ENCODE data around the gene ARGFX.

The ARGFX gene

DNA sequence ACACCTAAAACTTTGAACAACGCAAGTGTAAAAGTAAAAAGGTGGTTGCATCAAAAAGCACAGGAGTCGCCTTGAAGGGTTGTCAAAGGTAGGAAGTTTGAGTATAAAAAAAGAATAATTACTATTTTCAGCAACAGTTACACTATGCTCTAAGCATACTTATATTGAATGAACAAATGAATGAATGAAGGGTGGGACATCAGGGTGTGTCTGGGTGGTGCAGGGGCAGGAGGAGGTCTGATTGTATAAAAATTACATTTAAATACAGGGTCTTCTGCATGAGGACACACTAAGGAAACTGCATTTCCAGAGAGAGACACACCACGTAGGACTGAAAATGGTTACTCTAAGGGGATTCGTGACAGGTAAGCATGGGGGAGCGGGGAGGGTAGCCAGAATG, at the start of gene ARGFX:
Gene ARGFX (plus strand): TSS at position 301 of the 400 bp plus-strand sequence. CDS start 2,765 bp downstream, outside the sequence.
- no peak within 1 kb of the TSS for H3K4me3 ChIP-seq
- H3K4me1 ChIP-seq, result no peaks in the 10 kb centered on the region
- no peaks in the 10 kb centered on the region for H4K20me1 ChIP-seq
- no peak within 1 kb of the TSS for H3K27ac ChIP-seq
- no peaks in the 10 kb centered on the region for H3K36me3 ChIP-seq
- no peak within 1 kb of the TSS for H3K9ac ChIP-seq
- no peak within 1 kb of the TSS for H3K4me2 ChIP-seq
- H3K27me3 ChIP-seq, result no peaks in the 10 kb centered on the region
- TF ChIP-seq Cebpa-rat (IDR thresholded peaks at IDR 0.05), result no peak
- H3K9me3 ChIP-seq (replicated peaks in 1 of 11), result no peaks in the 10 kb centered on the region

DNA sequence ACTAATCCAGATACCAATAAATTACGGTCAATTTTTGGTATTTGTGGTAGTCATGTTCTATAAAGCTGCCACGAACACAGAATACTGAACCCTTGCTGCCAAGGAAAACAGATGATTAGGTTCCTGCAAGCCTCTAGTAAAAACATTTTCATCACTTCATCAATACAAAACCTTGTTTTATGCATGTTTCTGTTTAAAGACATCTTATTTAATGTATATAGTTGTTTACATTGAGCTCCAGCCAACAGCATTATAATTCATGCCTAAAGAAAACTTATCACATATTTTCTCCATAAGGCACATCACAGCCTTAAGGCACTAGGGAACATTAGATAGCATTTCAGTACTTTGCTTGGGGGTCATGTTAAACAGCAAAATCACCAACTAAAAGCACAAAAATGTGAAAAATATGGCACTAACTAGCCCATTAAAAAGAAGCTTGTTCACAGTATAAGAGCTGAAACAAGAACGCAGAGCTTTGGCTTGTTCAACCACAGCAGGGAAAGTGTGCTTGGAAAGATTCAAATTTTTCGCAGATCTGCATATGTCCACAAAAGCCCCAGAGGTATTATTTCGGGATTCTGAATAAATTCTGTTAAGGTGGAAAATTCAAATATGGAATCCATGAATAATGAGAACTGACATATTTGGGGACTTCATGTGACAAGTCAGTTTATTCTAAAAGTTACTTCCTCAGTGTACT, 49.6 kb upstream of the ARGFX start:
- Histone ChIP-seq H3K9ac (no peak overlapping the region), H4K20me1 (peaks cover 0 to 8% (median 0%) of the 10 kb centered on the region in 11 experiments; a peak in 1 of 22 replicates), H3K4me3 (no peak overlapping the region), H3K27me3 (no peaks in the 10 kb centered on the region), H3K9me3 (replicated peaks in 1 of 11) (peaks cover 24 to 44% (median 36%) of the 10 kb centered on the region in 11 experiments), H3K27ac (no peak overlapping the region), H3K4me2 (no peak overlapping the region), H3K36me3 (peaks cover 19 to 100% (median 94%) of the 10 kb centered on the region in 11 experiments), H3K4me1 (peaks cover 0 to 5% (median 0%) of the 10 kb centered on the region in 10 experiments; a peak in 4 of 20 replicates)
- no peak for TF ChIP-seq Cebpa-rat (IDR thresholded peaks at IDR 0.05)

DNA sequence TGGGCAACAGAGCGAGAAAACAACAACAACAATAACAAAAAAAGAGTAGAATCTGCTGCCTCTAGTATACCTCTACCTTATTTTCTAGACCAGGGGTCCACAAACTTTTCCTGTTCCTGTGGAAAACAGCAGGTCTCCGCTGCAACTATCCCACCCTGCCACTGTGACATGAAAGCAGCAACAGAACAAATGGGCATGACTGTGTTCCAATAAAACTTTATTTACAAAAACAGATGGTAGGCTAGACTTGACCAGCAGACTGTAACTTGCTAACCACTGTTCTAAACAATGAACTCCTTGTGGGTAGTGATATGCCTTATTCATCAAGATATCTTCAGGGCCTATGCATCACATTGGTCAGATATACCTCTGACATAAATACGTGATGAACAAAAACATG, 47.2 kb upstream of the ARGFX start:
- H3K27me3 ChIP-seq, result no peaks in the 10 kb centered on the region
- TF ChIP-seq Cebpa-rat (IDR thresholded peaks at IDR 0.05), result no peak
- H3K36me3 ChIP-seq, result peaks cover 12 to 100% (median 93%) of the 10 kb centered on the region in 11 experiments
- peaks cover 20 to 35% (median 30%) of the 10 kb centered on the region in 11 experiments for H3K9me3 ChIP-seq (replicated peaks in 1 of 11)
- peaks cover 0 to under 1% (median 0%) of the 10 kb centered on the region in 10 experiments; a peak in 1 of 20 replicates for H3K4me1 ChIP-seq
- peaks cover 0 to under 1% (median 0%) of the 10 kb centered on the region in 11 experiments; a peak in 1 of 22 replicates for H4K20me1 ChIP-seq
- no peak overlapping the region for H3K4me2 ChIP-seq
- H3K27ac ChIP-seq, result no peak overlapping the region
- no peak overlapping the region for H3K4me3 ChIP-seq
- H3K9ac ChIP-seq, result no peak overlapping the region

DNA sequence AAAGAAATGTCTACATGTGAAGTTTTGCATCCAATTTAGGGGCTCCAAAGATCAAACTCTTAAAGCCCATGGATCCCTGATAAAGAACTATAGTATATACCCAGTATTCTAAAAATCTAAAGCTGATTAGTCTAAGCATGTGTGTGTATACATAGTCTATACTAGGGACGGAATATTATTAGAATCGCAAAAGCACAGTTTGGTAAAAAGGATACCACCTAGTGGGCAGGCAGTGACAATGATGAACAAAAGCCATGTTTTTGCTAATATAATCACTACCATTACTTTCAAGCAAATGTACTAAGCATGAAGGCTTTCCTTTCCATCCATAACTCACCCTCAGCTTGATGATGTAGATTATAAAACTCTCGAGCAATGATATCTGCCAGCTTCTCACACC, 38.4 kb upstream of the ARGFX start:
- Histone ChIP-seq H3K27ac (no peak overlapping the region), H4K20me1 (no peaks in the 10 kb centered on the region; a peak in 2 of 22 replicates), H3K9me3 (replicated peaks in 1 of 11) (no peaks in the 10 kb centered on the region), H3K9ac (no peak overlapping the region), H3K4me3 (no peak overlapping the region), H3K4me2 (no peak overlapping the region), H3K27me3 (no peaks in the 10 kb centered on the region), H3K36me3 (peaks cover 0 to 100% (median 95%) of the 10 kb centered on the region in 11 experiments; a peak in 21 of 22 replicates), H3K4me1 (no peaks in the 10 kb centered on the region)
- TF ChIP-seq Cebpa-rat (IDR thresholded peaks at IDR 0.05), result no peak

DNA sequence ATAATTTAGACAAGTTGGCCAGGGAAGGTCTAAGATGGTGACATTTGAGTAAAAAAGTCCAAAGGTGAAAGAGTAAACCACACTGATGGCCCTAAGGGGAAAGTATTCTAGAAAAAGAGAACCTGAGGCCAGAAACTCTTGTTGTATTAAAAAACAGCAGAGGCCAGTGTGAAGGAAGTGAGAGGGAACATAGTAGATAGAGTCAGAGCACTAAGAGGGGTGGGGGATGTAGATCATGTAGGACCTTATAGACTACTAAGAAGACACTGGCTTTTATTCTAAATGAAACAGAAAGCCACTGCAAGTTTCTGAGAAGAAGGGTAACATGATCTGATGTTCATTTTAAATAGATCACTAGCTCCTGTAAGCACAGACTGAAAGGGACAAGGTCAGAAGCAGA, 36.5 kb upstream of the ARGFX start:
- no peak overlapping the region for H3K9ac ChIP-seq
- no peak overlapping the region for H3K4me2 ChIP-seq
- no peak for TF ChIP-seq Cebpa-rat (IDR thresholded peaks at IDR 0.05)
- no peaks in the 10 kb centered on the region for H3K9me3 ChIP-seq (replicated peaks in 1 of 11)
- H3K27ac ChIP-seq, result no peak overlapping the region
- H4K20me1 ChIP-seq, result no peaks in the 10 kb centered on the region; a peak in 2 of 22 replicates
- H3K36me3 ChIP-seq, result peaks cover 0 to 100% (median 95%) of the 10 kb centered on the region in 11 experiments; a peak in 21 of 22 replicates
- H3K4me1 ChIP-seq, result no peaks in the 10 kb centered on the region
- no peaks in the 10 kb centered on the region for H3K27me3 ChIP-seq
- H3K4me3 ChIP-seq, result no peak overlapping the region

DNA sequence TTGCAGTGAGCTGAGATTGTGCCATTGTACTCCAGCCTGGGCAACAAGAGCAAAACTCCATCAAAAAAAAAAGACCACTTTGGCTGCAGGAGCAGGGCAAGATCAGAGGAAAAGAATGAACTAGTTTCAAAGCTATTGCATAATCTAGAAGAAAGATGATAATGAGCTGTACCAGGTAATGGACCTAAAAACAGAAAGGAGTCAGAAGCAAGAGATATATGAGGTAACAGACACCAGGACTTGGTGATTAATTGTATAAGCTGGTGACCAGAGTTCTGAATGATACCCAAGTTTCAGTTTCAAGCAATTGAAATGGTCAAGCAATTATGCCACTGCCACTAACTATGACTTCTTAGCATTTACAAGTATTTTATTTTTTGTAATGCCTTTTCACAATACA, 24.8 kb upstream of the ARGFX start:
- peaks cover 14 to 23% (median 19%) of the 10 kb centered on the region in 10 experiments for H3K4me1 ChIP-seq
- no peak overlapping the region for H3K4me2 ChIP-seq
- H4K20me1 ChIP-seq, result no peaks in the 10 kb centered on the region
- no peak overlapping the region for H3K9ac ChIP-seq
- no peak overlapping the region for H3K4me3 ChIP-seq
- H3K27ac ChIP-seq, result no peak overlapping the region
- no peak for TF ChIP-seq Cebpa-rat (IDR thresholded peaks at IDR 0.05)
- H3K27me3 ChIP-seq, result no peaks in the 10 kb centered on the region
- peaks cover 0 to 66% (median 61%) of the 10 kb centered on the region in 11 experiments; a peak in 18 of 22 replicates for H3K36me3 ChIP-seq
- H3K9me3 ChIP-seq (replicated peaks in 1 of 11), result no peaks in the 10 kb centered on the region

DNA sequence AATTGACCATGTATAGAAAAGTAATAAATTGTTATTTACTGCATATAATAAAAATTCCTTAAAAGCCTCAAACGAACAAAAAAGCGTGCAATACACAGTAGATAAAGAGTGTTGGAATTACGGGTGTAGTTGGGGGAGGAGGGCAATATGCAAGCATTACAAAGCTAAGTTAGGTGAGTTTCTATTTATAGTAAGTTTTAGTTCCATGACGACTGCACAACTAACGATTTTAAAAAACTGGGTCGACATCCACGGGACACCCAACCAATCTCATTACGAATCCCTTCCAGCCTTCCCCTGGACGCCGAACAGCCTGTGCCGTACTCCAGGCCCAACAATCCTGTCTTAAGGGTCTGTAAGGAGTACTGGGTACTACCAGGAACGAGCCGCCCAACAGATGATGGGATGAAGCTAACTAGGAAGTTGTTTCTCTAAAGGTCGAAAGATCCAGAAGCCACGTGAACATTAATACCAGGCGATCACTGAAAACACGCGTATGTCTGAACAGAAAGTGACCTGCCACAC, 22.6 kb upstream of the ARGFX start:
- H3K9ac ChIP-seq, result peak overlapping the region; percentile 80 to 92 (median 86)
- H3K4me1 ChIP-seq, result peaks cover 14 to 34% (median 25%) of the 10 kb centered on the region in 10 experiments
- no peaks in the 10 kb centered on the region for H3K27me3 ChIP-seq
- H3K36me3 ChIP-seq, result peaks cover 0 to 44% (median 41%) of the 10 kb centered on the region in 11 experiments; a peak in 18 of 22 replicates
- no peaks in the 10 kb centered on the region for H3K9me3 ChIP-seq (replicated peaks in 1 of 11)
- H3K4me2 ChIP-seq, result peak overlapping the region; percentile 89 to 99 (median 95)
- H3K27ac ChIP-seq, result peak overlapping the region in 10 of 11 experiments; percentile 79 to 91 (median 86); a peak in 19 of 22 replicates
- H4K20me1 ChIP-seq, result no peaks in the 10 kb centered on the region
- no peak for TF ChIP-seq Cebpa-rat (IDR thresholded peaks at IDR 0.05)
- peak overlapping the region; percentile 74 to 95 (median 86) for H3K4me3 ChIP-seq

DNA sequence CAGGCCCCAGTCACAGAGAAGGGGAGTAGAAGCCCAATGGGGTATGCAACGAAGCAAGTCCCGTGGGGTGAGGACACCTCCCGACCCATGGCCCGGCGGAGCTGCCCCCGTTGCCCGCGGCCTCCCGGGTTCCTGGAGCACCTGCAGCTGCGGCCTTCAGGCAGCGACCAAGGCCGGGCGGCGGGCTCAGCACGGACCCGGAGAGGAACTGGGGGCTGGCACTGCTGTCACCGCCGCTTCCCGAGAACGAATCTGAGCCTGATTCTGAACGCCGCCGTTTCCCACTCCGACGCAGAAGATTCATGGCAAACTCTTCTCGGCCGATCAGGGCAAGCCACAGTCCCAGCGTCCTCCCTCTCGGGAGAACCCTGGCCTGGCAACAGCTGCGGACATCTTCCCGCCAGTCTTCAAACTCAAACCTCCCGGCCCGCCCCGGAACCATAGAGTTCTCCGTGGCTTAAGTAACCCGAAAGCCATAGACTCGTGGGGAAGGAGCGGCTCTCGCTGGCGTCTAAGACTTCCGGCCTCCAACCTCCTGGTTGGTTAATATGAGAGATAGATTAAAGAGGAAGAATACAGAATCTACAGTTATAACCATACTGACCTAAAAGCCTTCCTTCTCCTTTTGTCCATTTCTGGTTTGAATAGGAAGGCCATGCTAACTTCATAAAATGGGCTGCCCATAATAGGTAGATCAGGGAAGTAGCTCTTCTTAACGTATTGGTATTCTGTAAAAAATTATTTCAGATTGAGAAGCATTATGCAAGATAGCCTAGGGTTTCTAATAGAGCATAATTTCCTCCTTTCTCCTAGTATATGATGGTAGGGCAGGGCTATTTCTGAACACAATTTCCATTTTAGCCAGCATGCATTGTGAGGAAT, 21.9 kb upstream of the ARGFX start, which contains the start of gene POLQ:
Gene POLQ (minus strand): TSS at position 415 of the 882 bp plus-strand sequence. CDS start 111 bp downstream, at position 304.
- no peaks in the 10 kb centered on the region for H3K9me3 ChIP-seq (replicated peaks in 1 of 11)

More for the DNA sequence above, 21.9 kb upstream of the ARGFX start, which contains the start of gene POLQ:
- Histone ChIP-seq H3K36me3 (peaks cover 0 to 37% (median 34%) of the 10 kb centered on the region in 11 experiments; a peak in 16 of 22 replicates), H4K20me1 (no peaks in the 10 kb centered on the region), H3K4me3 (peak within 1 kb of the TSS; percentile 74 to 95 (median 86)), H3K4me2 (peak within 1 kb of the TSS; percentile 89 to 99 (median 95)), H3K9ac (peak within 1 kb of the TSS; percentile 80 to 92 (median 86)), H3K27me3 (no peaks in the 10 kb centered on the region), H3K4me1 (peaks cover 14 to 34% (median 25%) of the 10 kb centered on the region in 10 experiments), H3K27ac (peak within 1 kb of the TSS; percentile 67 to 91 (median 85))
- TF ChIP-seq Cebpa-rat (IDR thresholded peaks at IDR 0.05), result no peak

All from BLaER1 treated with 17β-estradiol and CSF1 and Interleukin-3, amounts not matched to agents 10 nM and 100 nM (cell line).